NCI-H1436 (cell line): ENCODE results near the gene IL12A.

Experiments
- DNase-seq: peaks from one replicate; lab custom pipeline; 2025; lab: John Stamatoyannopoulos, UW

The IL12A gene

GRCh38 chr3:159988617-159989271 is at the start of gene IL12A:
IL12A (plus strand) TSS chr3:159988835.
- DNase-seq: peak; percentile 43

GRCh38 chr3:159941038-159942000 is 47.3 kb upstream of the IL12A start:
- DNase-seq: no peak

GRCh38 chr3:159944781-159945180 is 43.9 kb upstream of the IL12A start:
- DNase-seq: no peak

- no peak for DNase-seq
Observed at GRCh38 chr3:159945930-159946329, 42.7 kb upstream of the IL12A start.

GRCh38 chr3:159947220-159947619 is 41.4 kb upstream of the IL12A start:
- DNase-seq: no peak

GRCh38 chr3:159948429-159949144 is 40.0 kb upstream of the IL12A start:
- DNase-seq: no peak

DNA sequence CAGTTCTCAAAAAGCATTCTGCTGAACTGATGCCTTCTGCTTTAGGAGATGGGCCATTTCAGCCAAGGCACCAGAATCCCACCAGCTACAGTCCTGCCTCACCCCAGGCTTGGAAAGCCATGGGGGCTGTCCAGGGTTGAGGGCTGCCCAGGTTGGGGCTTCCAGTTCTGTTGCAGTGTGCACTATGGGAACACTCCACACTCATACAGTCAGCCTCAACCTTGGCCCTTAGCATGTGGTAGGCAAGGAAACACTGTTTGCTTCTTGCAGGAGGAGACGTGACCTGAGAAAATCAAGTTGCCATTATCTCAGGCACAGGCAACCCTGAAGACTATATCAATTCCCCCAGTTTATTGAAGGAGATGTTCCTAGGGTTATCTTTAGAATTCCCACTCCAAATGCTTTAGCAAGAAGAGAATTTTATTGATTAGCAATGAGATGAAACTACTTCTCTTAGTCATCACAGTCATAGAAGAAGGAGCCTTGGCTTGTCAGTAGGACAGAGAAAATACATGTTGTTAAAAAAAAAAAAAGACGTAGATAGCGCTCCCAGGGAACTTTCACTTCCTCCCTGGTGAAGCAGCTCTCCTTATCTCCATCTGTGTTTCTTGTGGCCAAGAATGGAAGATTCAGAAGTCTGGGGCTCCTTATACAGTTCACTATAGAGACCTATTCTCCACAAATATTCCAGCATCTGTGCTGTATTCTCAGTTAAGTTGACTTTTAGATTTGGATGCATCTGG is 38.3 kb upstream of the IL12A start:
- DNase-seq: no peak

DNA sequence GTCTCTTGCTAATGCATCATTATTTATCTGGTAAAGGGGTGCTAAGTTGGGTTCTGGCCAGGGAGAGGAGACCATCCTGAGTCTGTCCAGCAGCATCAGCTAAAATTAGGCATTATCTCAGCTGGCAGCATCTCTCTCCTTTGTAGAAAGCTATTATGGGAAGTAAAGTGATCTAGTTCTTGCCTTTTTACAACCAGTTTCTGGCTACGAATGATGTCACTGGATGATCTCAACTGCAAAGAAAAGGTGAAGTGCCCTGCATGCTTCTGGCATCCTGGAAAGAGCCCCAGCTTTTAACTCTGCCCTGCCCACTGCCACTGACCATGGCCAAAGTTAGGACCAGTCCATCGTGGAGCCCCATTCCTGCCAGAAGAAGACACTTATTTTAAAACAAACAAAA is 37.1 kb upstream of the IL12A start:
- no peak for DNase-seq

GRCh38 chr3:159953325-159954085 is 35.1 kb upstream of the IL12A start:
- no peak for DNase-seq

DNA sequence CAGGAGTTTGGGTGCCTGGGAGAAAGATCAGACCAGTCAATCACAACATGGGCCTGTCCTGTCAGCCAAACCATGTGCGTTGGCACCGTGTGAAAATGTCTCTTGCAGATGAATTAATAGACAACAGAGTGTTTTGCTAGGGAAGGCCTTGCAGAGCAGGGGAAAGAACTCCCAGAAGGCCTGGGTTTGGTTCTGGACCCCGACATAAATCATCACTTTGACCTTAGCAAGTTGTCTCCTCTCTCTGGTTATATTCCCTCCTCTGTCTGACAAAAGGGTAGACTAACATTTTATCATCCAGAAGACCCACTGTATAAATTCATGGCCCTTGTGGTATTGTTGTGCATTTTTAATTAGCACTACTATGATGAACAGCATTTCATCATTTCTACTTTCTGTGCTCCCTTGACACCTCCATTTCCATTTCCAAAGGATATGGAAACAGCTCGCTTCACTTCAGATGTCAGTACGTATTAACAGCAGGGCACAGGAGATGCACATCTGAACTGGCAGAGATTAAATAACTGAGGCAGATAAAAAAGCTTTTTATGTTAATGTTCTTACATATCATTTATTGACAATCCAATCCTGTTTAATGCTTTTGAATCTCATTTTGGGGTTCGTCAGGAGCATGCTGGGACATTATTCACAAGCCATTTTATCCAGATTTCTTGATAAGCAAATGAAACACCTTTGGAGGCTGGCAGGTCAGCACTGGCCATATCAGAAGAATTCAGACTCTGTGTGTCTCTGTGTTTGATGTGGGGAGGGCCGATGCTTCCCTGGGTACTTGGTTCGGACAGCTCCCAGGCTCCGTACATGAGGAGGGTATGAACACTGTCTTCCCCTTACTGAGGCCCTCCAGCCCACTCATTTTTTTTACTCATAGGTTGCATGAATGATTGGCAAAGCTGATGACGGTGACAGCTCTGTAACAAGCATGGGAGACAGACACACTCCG is 28.2 kb upstream of the IL12A start:
- DNase-seq: no peak

DNA sequence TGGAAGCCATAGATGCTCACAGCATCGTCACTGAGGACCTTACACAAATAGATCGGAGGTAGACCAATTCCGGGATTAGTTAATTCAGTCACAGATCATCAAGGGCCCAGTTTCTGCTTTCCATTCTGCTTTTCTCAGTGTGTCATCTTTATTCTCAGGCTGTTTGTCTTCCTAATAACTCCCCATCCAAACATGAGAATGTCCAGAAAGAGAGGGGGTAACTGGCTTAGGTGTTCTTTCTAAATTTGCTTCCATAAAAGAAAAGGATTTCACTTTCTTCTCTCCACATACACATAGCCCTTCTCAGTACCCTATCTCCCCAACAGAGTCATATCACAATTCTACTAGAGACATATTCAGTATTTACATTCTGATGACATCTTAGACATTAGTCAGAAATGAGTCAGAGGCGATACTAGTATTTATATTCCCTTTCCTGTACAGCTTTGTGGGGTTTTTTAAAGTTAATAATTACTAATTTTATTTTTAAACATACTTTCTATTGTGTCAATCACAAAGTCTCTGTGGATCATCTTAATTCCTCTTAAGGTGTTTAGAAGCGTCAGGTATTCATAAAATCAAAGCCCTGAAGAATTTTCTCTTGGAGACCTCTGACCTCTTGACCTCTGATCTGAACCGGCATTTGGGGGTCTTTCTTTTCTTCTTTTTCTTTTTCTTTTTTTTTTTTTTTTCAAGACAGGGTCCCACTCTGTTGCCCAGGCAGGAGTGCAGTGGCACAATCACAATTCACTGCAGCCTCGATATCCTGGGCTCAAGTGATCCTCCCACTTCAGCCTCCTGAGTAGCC is 24.3 kb upstream of the IL12A start:
- no peak for DNase-seq

- no peak for DNase-seq
Observed at GRCh38 chr3:159971311-159971710, 17.3 kb upstream of the IL12A start.

DNA sequence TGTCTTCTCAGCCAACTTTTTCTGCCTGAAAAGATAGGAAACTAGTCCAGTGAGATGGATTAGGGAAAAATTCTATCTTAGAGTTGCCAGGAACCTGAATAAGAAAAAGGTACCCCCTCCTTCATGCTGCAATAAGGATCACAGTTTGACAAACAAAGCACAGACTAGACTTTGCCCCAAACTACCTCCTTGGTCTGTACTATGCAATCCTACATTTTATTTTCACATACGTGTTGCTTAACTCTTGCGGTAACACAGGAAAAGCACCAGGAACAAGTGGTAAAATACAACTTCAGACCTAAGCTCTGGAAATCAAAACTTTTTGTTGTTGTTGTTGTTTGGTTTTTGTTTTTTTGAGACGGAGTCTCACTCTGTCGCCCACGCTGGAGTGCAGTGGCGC is 11.3 kb upstream of the IL12A start:
- no peak for DNase-seq

GRCh38 chr3:159978353-159978752 is 10.3 kb upstream of the IL12A start:
- DNase-seq: no peak

- no peak for DNase-seq
Observed at GRCh38 chr3:159978918-159979703, 9.5 kb upstream of the IL12A start.

DNA sequence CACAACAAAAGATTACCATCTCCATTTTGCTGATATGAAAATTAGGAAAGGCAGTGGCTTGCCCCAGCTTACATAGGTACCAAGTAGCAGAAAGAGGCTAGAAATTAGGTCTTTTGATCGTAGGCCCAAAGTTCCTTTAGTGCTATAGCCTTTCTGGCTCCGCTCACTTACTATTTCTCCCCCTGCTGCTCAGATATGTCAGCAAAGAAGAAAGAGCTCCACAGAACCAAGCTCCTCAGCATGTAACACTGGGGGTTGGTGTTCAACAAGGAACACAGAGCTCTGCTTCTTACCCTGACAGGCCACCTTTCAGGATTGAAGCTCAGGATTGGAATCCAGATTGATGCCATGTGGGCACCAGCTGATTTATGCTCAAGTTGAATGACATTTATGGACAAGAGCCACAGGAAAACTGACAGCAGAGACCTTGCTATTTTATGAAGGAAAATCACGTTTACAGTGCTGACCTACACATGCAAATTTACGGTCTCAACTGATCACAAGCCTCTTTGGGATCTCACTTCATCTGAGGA is 6.1 kb upstream of the IL12A start:
- DNase-seq: no peak

DNA sequence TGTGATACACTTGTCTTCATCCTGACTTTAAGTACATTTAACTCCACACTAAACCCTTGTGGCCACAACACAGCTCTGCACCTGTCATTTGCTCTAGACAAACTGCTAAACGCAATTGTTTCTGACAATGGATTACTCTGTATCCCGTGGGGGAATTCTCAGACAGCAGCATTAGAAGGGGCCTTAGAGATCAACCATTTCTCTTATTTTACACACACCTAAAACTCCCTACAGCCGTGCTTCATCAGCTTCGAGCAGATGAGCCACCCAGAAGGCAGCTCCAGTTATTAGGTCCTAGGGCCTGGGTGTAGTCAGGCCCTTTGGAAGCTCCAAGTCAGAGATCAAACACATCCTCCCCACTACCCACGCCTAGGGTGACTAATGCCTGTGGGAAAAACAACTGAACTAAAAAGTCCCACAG is 1.3 kb upstream of the IL12A start:
- no peak for DNase-seq
